Parathyroid adenoma (tissue), 2 donors: Measurements from ENCODE around the gene MDM2.

Source experiments
- H2AFZ ChIP-seq: fragments of 300-600 bp; sonication (generic); one replicate; pipeline ENCODE4 v1.7.0; 2017; ENCODE audit warnings: antibody characterized with exemption, mild to moderate bottlenecking
- H3K27ac ChIP-seq: fragments of 300-600 bp; sonication (generic); one replicate; pipeline ENCODE4 v1.7.0; 2017
- H3K27me3 ChIP-seq: fragments of 300-600 bp; sonication (generic); one replicate; pipeline ENCODE4 v1.7.0; 2017; ENCODE audit warnings: low read length; ENCODE audit not compliant: control insufficient read depth, insufficient read depth
- H3K36me3 ChIP-seq: fragments of 300-600 bp; sonication (generic); one replicate; pipeline ENCODE4 v1.7.0; 2017; ENCODE audit warnings: low read length; ENCODE audit not compliant: control insufficient read depth, insufficient read depth
- H3K4me1 ChIP-seq: fragments of 300-600 bp; sonication (generic); one replicate; pipeline ENCODE4 v1.7.0; 2017; ENCODE audit warnings: control low read depth
- H3K4me2 ChIP-seq: fragments of 300-600 bp; sonication (generic); one replicate; pipeline ENCODE4 v1.7.0; 2017; ENCODE audit warnings: low read length
- H3K4me3 ChIP-seq: fragments of 300-600 bp; sonication (generic); one replicate; pipeline ENCODE4 v1.7.0; 2017; ENCODE audit warnings: low read depth, low read length
- H3K79me2 ChIP-seq: fragments of 300-600 bp; sonication (generic); one replicate; pipeline ENCODE4 v1.7.0; 2017; ENCODE audit warnings: control low read depth
- H3K9ac ChIP-seq: fragments of 300-600 bp; sonication (generic); one replicate; pipeline ENCODE4 v1.7.0; 2017; ENCODE audit warnings: mild to moderate bottlenecking
- H3K9me3 ChIP-seq: fragments of 300-600 bp; sonication (generic); one replicate; pipeline ENCODE4 v1.7.0; 2017; ENCODE audit warnings: low read length; ENCODE audit not compliant: control insufficient read depth
- TF ChIP-seq, protein P1 (sequence below): fragments of 300-600 bp; sonication (generic); IDR thresholded peaks from one replicate; pipeline ENCODE4 v1.7.0; 2017; ENCODE audit warnings: antibody characterized with exemption, mild to moderate bottlenecking
- donor health status: primary hyperparathyroidism.

The MDM2 gene

DNA sequence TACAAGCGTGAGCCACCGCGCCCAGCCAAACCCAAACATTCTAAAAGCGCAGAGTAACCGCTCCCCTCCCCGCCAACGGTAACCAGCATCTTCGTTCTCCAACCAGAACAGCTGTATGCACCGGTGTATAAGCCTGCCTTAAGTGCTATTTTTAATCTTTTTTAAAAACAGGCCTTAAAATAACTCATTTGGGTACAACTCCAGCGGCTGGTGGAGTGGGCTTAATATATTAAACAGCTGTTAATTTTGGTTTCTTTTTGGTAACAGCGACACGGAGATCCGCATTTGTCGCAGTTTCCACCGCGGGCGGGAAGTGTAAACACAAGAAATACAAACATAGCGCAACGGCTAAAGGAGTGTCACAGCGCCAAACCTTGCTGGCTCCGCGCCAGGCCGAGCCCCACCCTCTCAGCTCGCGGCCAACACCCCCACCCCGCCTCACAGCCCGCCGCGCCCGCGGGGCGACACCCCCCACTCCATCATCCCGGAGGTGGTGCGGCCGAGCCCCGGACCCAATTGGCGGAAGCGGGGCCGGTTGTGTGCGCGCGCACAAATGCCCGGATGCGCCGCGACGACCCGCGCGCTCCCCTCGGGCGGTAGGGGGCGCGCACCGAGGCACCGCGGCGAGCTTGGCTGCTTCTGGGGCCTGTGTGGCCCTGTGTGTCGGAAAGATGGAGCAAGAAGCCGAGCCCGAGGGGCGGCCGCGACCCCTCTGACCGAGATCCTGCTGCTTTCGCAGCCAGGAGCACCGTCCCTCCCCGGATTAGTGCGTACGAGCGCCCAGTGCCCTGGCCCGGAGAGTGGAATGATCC lies at the start of gene MDM2:
Gene MDM2, plus strand, starts transcription at position 602 of the 812 bp plus-strand sequence. CDS start 301 bp downstream, outside the sequence.
- Histone ChIP-seq H3K4me1 (no peaks in the 10 kb centered on the region), H3K27me3 (no peaks in the 10 kb centered on the region), H3K79me2 (no peaks in the 10 kb centered on the region)

GRCh38 chr12:68759852-68760251 lies 48.1 kb upstream of the MDM2 start:
- Histone ChIP-seq H3K27ac (no peak overlapping the region), H3K4me2 (no peak overlapping the region), H3K27me3 (no peaks in the 10 kb centered on the region), H3K9me3 (no peaks in the 10 kb centered on the region), H3K4me3 (no peak overlapping the region), H3K4me1 (no peaks in the 10 kb centered on the region), H3K36me3 (no peaks in the 10 kb centered on the region), H3K79me2 (no peaks in the 10 kb centered on the region), H3K9ac (no peak overlapping the region), H2AFZ (no peak overlapping the region)
- TF ChIP-seq, protein P1, sequence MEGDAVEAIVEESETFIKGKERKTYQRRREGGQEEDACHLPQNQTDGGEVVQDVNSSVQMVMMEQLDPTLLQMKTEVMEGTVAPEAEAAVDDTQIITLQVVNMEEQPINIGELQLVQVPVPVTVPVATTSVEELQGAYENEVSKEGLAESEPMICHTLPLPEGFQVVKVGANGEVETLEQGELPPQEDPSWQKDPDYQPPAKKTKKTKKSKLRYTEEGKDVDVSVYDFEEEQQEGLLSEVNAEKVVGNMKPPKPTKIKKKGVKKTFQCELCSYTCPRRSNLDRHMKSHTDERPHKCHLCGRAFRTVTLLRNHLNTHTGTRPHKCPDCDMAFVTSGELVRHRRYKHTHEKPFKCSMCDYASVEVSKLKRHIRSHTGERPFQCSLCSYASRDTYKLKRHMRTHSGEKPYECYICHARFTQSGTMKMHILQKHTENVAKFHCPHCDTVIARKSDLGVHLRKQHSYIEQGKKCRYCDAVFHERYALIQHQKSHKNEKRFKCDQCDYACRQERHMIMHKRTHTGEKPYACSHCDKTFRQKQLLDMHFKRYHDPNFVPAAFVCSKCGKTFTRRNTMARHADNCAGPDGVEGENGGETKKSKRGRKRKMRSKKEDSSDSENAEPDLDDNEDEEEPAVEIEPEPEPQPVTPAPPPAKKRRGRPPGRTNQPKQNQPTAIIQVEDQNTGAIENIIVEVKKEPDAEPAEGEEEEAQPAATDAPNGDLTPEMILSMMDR: no peak

More for the DNA sequence above, at the start of gene MDM2:
- H3K4me3 ChIP-seq: peak within 1 kb of the TSS; percentile 79
- H3K27ac ChIP-seq: peak within 1 kb of the TSS; percentile 89
- H3K36me3 ChIP-seq: no peaks in the 10 kb centered on the region
- peak within 1 kb of the TSS; percentile 95 for H2AFZ ChIP-seq
- TF ChIP-seq, protein P1: peak; percentile 91
- no peaks in the 10 kb centered on the region for H3K9me3 ChIP-seq
- H3K9ac ChIP-seq: peak within 1 kb of the TSS; percentile 95
- peak within 1 kb of the TSS; percentile 94 for H3K4me2 ChIP-seq

DNA sequence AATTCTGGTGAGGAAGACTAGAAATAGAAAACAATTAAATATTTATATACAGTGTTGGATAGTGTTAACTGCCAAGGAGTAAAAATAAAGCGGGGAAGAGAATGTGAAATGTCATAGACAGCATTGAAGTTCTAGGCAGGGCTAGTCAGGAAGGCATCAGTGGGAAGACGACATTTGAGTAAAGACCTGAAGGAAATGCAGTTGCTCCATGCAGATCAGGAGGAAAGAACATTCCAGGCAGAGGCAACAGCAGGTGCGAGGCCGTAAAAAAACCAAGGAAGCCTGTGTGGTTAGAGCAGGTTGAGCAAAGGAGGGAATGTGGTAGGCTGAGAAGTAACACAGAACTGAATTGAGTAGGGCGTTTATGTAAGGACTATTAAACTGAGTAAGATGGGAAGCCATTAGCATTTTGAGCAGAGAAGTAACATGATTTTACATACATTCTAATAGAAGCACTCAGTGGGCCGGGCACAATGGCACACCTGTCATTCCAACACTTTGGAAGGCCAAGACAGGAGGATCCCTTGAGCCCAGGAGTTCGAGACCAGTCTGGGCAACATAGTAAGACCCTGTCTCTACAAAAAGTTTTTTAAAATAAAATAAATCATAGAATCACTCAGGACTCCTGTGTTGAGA lies 47.1 kb upstream of the MDM2 start:
- TF ChIP-seq, protein P1: no peak
- no peaks in the 10 kb centered on the region for H3K36me3 ChIP-seq
- H3K4me2 ChIP-seq: no peak overlapping the region
- H3K9ac ChIP-seq: no peak overlapping the region
- H3K4me3 ChIP-seq: no peak overlapping the region
- no peaks in the 10 kb centered on the region for H3K27me3 ChIP-seq
- no peaks in the 10 kb centered on the region for H3K79me2 ChIP-seq
- H3K9me3 ChIP-seq: no peaks in the 10 kb centered on the region
- H3K4me1 ChIP-seq: no peaks in the 10 kb centered on the region
- H3K27ac ChIP-seq: no peak overlapping the region
- H2AFZ ChIP-seq: no peak overlapping the region

- H3K79me2 ChIP-seq: no peaks in the 10 kb centered on the region
- H3K4me1 ChIP-seq: no peaks in the 10 kb centered on the region
- H2AFZ ChIP-seq: no peak overlapping the region
- no peak overlapping the region for H3K4me3 ChIP-seq
- H3K27me3 ChIP-seq: no peaks in the 10 kb centered on the region
- H3K27ac ChIP-seq: no peak overlapping the region
- TF ChIP-seq, protein P1: no peak
- no peak overlapping the region for H3K4me2 ChIP-seq
- H3K9ac ChIP-seq: no peak overlapping the region
- H3K9me3 ChIP-seq: no peaks in the 10 kb centered on the region
- no peaks in the 10 kb centered on the region for H3K36me3 ChIP-seq
Measured at GRCh38 chr12:68761442-68761812, 46.5 kb upstream of the MDM2 start.
